GM13977 (cell line): ENCODE results near the gene SMYD3.

ENCODE experiments used
- DNase-seq: peaks from one replicate; pipeline ENCODE4 v3.0.0; 2012; ENCODE audit warnings: low spot score
- in situ Hi-C: fragments of 300-500 bp; cut with MboI; formaldehyde crosslinking; loops from one replicate; pipeline ENCODE4 v1.12.0; 2022; ENCODE audit warnings: low sequenced_read_pairs, low pct_unique_long_range_greater_than_20kb, mixed read lengths, inconsistent platforms; ENCODE audit not compliant: unreplicated experiment
- TF ChIP-seq, protein P1 (sequence below): IDR thresholded peaks from 2 replicates; pipeline ENCODE4 v1.5.1; 2012; ENCODE audit warnings: mild to moderate bottlenecking, control low read depth; ENCODE audit not compliant: insufficient read depth; ENCODE audit errors: extremely low read depth, missing control alignments

The SMYD3 gene

DNA sequence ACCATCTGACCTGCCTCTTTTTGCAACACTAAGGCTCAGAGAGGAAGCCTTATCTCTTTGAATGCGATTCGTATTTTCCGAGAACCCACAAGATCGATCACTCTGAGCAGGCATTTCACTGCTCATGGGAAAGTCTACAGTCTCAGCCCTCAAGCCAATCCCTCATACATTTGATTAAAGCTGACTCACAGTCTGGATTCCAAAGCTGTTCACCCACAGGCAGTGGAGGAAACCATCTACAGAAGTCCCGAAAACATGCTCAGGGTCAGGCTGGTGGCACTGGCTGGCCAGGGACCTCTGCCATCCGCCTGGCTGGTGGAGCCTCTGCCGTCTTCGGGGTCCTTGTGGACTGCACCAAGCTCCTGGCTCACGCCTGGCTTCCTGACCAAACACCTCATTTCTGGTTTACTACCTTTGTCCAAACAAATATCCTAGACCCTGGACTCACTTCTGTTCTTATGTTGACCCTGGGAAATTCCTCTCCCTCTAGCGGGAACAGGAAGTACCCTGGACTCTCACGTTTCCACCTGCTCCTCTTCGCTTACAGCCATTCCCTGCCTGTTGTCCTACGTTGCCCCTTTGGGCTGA, 650.0 kb downstream of the SMYD3 start:
- TF ChIP-seq, protein P1, sequence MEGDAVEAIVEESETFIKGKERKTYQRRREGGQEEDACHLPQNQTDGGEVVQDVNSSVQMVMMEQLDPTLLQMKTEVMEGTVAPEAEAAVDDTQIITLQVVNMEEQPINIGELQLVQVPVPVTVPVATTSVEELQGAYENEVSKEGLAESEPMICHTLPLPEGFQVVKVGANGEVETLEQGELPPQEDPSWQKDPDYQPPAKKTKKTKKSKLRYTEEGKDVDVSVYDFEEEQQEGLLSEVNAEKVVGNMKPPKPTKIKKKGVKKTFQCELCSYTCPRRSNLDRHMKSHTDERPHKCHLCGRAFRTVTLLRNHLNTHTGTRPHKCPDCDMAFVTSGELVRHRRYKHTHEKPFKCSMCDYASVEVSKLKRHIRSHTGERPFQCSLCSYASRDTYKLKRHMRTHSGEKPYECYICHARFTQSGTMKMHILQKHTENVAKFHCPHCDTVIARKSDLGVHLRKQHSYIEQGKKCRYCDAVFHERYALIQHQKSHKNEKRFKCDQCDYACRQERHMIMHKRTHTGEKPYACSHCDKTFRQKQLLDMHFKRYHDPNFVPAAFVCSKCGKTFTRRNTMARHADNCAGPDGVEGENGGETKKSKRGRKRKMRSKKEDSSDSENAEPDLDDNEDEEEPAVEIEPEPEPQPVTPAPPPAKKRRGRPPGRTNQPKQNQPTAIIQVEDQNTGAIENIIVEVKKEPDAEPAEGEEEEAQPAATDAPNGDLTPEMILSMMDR: no peak
- DNase-seq: no peak
- in situ Hi-C loops: no loop called here

DNA sequence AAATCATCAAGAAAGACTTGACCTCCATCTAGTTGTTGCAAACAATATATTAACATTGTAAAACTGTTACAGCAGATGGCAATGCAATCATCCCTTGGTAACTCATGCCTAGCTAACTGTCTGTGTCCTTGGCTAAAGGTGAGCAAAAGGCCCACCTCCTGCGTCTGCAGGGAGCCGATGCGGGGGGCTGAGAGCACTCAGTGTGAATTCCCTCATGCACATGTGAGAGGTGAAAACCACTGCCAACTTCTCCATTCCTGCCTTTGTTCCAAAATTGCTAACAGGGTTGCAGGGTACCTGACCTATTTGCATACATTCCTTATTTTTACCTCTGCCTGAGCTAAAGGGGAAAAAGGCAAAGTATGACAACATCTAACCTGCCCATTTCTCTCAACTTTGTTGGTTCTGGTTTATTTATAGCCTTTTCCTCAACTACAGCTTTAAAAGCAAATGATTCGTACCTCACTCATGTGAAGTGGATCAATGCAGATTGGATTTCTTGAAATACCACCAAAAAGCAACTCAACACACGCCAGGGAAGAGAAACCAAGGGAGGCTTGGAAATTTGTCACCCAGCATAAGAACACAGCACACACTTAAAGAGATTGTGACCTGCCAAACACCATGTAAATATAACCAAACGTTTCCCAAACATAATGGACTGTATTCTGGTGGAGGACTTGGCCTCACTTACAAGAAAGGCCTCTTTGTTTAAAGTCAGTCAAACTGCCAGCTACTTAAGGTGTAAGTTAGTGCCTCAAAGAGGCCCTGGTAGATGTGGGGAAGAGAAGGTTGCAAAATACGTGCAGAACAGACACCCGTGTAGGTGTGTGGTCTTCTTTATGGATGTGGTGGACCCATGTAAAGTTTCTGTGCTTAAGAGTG, 651.0 kb downstream of the SMYD3 start:
- TF ChIP-seq, protein P1: no peak
- DNase-seq: no peak
- in situ Hi-C loops: no loop called here

DNA sequence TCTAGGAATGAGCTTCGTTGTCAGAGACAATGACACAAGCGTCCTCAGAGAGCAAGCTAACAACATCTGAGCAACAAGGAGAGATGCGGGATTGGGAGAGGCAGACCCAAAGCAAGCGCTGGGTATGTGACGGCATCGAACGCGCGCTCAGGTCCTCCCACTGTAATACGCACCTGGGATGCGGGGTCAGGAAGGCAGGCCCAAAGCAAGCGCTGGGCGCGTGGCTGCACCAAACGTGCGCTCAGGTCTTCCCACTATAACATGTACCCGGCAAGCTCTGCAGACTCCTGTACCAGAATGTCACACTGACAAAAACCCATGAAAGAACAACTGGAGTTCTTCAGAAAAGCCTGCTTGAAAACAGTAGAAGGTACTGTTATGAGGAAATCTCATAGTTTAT, 653.8 kb downstream of the SMYD3 start:
- in situ Hi-C loops: no loop called here
- no peak for DNase-seq
- TF ChIP-seq, protein P1: no peak

DNA sequence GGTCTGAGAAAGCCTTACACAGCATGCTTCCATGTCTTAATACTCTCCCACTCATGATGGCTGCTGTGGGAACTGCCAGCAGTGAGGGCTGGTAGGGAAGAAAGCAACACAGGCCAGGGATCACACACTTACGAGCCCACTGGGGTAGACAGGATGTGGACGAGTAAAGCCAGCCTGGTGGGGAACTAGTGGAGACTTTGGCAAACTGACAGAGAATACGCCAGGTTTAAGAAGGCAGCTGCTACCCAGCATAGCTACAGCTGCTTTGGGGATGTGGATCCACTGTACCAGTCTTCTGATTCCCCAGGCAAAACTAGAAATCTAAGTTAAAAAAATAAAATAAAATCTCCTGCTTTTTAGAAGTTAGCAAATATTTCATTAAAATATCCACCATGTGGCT, 664.0 kb downstream of the SMYD3 start:
- DNase-seq: no peak
- TF ChIP-seq, protein P1: no peak
- in situ Hi-C loops: no loop called here

DNA sequence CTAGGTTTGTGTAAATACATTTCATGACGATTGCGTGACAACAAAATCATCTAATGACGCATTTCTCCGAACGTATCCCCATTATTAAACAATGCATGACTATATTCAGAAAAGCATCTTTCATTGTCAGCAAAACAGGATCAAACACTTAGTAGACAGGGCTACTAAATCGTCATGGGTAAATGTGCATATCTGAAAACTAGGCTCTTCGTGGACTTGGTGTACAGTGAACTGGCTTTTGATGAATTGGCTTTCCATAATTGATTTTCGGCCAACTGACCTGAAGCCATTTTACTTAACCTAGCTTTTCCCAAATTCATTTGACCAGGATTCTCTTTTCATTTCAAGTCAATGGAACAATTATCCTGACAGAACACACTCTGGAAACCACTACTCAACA, 665.0 kb downstream of the SMYD3 start:
- TF ChIP-seq, protein P1: no peak
- in situ Hi-C loops: no loop called here
- no peak for DNase-seq

DNA sequence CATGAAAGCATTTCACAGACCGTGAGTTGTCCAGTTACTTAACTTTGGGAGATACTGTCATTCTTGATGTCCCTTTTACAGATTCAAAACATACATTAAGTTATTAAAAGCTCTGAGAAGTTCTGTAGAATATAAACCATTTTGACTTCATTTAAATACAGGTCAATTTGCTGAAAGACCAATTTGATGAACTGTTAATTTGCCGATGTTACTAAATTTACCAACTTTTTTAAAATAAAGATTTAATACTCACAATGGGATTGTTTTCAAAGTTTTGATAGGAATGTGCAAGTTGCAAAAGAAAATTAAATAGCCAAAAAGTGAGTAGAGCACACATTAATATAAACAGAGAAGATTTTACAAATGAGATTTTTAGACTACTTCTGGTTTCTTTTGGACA, 666.1 kb downstream of the SMYD3 start:
- in situ Hi-C loops: no loop called here
- TF ChIP-seq, protein P1: no peak
- no peak for DNase-seq
